ENCODE data around the gene ABL1.

ABL1 gene

GRCh38 chr9:130815242-130815808 lies 19.7 kb upstream of the ABL1 start:
- DNase-seq (ENCODE audit: low read depth), result no peak
- no peak overlapping the region for H3K4me3 ChIP-seq (ENCODE audit: low read depth, low read length)

DNA sequence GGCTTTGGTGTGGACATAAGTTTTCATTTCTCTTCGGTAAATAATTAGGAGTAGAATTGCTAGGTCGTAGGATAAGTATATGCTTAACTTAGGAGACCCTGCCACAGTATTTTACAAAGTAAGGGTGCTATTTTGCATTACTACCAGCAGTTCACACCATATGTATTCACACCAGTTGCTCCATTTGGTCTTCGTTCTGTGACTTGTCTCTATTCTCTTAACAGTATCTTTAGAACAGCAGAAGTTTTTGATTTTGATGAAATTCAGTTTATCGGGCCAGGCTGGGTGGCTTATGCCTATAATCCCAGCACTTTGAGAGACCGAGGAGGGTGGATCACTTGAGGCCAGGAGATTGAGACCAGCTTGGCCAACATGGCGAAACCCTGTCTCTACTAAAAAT lies 17.1 kb upstream of the ABL1 start:
- H3K4me3 ChIP-seq (ENCODE audit: low read depth, low read length), result no peak overlapping the region
- TF ChIP-seq CTCF (IDR thresholded peaks at IDR 0.05; ENCODE audit: low read depth, low read length), result no peak
- no peak for TF ChIP-seq POLR2A (IDR thresholded peaks at IDR 0.05; ENCODE audit: extremely low read depth, insufficient read length)
- TF ChIP-seq MYC (IDR thresholded peaks at IDR 0.05; ENCODE audit: low read depth, low read length), result no peak
- TF ChIP-seq MAX (IDR thresholded peaks at IDR 0.05; ENCODE audit: low read depth, low read length), result no peak
- no peak for DNase-seq (ENCODE audit: low read depth)

More at GRCh38 chr9:130815242-130815808, 19.7 kb upstream of the ABL1 start:
- TF ChIP-seq POLR2A (IDR thresholded peaks at IDR 0.05; ENCODE audit: extremely low read depth, insufficient read length) (no peak), MAX (IDR thresholded peaks at IDR 0.05; ENCODE audit: low read depth, low read length) (no peak), CTCF (IDR thresholded peaks at IDR 0.05; ENCODE audit: low read depth, low read length) (no peak), MYC (IDR thresholded peaks at IDR 0.05; ENCODE audit: low read depth, low read length) (no peak)

DNA sequence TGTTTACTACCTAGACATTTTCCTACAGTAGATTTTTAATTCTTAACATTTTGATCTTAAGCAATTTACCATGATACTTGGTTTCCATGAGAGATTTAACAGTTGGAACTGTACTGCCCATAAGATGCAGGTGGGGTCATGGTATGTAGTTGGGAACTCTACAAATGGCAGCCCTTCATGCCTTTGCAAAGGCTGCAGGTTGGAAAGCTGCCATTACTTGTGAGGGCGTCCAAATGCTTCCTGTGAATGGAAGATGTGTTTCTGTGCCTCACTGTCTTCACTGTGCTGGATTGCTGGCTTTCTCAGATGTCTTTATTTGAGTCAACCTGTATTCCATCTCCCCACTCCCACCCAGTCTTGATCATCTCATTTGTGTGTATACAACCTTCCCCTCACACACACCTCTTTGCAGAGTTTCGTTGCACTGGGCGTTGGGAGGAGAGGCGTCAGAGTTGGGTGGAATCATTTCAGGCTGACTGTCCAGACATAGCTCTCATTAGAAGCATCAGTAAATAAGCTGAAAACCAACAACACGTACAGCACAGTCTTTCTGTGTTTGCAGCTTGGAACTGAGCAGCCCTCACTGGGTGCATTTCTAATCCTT lies 14.8 kb upstream of the ABL1 start:
- TF ChIP-seq POLR2A (IDR thresholded peaks at IDR 0.05; ENCODE audit: extremely low read depth, insufficient read length), result no peak
- no peak for TF ChIP-seq MYC (IDR thresholded peaks at IDR 0.05; ENCODE audit: low read depth, low read length)
- TF ChIP-seq MAX (IDR thresholded peaks at IDR 0.05; ENCODE audit: low read depth, low read length), result no peak
- no peak for TF ChIP-seq CTCF (IDR thresholded peaks at IDR 0.05; ENCODE audit: low read depth, low read length)
- H3K4me3 ChIP-seq (ENCODE audit: low read depth, low read length), result no peak overlapping the region

DNA sequence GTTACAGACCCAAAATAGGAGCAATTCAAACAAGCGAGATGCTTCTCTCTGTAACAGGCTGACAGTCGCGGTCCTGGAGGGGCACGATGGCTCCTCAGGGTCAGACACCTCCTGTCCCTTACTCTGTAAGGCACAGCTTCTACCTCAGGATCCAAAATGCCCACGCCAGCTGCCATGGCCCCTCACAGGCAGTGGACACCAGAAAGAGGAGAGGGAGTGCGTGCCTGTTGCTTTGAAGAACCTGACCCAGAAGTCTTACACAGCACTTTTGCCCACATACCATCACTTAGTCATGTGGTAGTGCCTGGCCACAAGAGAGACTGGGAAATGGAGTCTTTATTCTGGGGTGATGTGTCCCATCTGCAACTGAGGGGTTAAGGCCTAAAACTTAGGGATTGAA lies 11.6 kb upstream of the ABL1 start:
- H3K4me3 ChIP-seq (ENCODE audit: low read depth, low read length), result no peak overlapping the region
- TF ChIP-seq MAX (IDR thresholded peaks at IDR 0.05; ENCODE audit: low read depth, low read length), result no peak
- no peak for TF ChIP-seq POLR2A (IDR thresholded peaks at IDR 0.05; ENCODE audit: extremely low read depth, insufficient read length)
- TF ChIP-seq MYC (IDR thresholded peaks at IDR 0.05; ENCODE audit: low read depth, low read length), result no peak
- TF ChIP-seq CTCF (IDR thresholded peaks at IDR 0.05; ENCODE audit: low read depth, low read length), result no peak
- DNase-seq (ENCODE audit: low read depth), result no peak

More for the DNA sequence above, 14.8 kb upstream of the ABL1 start:
- no peak for DNase-seq (ENCODE audit: low read depth)

DNA sequence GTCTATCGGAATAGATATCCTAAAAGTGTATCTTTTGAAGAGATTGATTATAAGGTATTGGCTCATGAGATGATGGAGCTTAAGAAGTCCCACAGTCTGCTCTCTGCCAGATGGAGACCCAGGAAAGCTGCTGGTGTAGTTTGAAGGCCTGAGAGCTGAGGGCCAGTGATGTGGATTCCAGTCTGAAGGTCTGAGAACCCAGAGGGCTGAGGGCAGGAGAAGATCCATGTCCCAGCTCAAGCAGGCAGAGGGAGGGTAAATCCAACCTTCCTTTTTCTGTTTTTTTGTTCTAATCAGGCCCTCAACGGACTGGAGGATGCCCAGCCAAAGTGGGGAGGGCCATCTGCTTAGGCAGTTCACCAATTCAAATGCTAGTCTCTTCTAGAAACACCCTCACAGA lies 11.0 kb upstream of the ABL1 start:
- H3K4me3 ChIP-seq (ENCODE audit: low read depth, low read length), result no peak overlapping the region
- no peak for TF ChIP-seq MAX (IDR thresholded peaks at IDR 0.05; ENCODE audit: low read depth, low read length)
- TF ChIP-seq MYC (IDR thresholded peaks at IDR 0.05; ENCODE audit: low read depth, low read length), result no peak
- no peak for TF ChIP-seq POLR2A (IDR thresholded peaks at IDR 0.05; ENCODE audit: extremely low read depth, insufficient read length)
- TF ChIP-seq CTCF (IDR thresholded peaks at IDR 0.05; ENCODE audit: low read depth, low read length), result no peak
- no peak for DNase-seq (ENCODE audit: low read depth)

Data from NB4 (cell line).